ENCODE measurements around the gene NKIRAS1.

GRCh38 chr3:23953523-23953922 lies 36.7 kb upstream of the NKIRAS1 start:
- no peak for TF ChIP-seq YY1 (IDR thresholded peaks at IDR 0.05; ENCODE audit: insufficient read depth, insufficient read length)
- TF ChIP-seq ZNF274 (IDR thresholded peaks at IDR 0.05; ENCODE audit: low read depth, low read length) = no peak
- TF ChIP-seq SUZ12 (IDR thresholded peaks at IDR 0.05; ENCODE audit: extremely low read depth, insufficient read depth, insufficient read length) = no peak
